ENCODE measurements around the gene EIF6.

DNA sequence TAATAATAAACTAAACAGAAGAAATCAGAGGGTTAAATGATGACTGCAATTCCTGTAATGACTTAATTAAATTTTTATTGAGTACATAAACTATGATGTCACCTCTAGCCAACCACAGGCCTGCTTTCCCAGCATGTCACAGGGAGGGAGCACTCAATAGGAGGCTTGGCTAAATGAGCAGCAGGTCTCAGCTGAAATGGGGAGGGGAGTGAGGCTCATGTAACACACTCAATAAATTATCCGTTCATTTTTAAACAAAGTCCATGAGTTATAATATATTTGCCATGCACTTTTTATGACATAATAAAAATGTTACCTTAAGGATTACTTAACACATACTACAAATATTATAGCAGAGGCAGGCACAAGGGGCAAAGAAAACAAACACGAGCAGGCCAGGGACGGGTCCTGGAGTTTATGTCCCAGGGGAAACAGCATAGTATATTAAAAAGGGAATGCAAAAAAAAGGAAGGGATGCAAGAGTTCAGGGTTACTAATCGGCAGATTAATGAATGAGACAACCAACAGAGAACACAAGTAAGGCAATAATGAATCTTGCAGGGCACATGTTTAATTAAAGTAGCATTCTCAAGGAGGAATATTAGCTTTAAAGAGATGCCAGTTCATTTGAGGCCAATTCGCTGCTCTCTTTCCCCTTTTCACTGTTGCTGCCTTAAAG is 34.8 kb upstream of the EIF6 start:
- no peak for TF ChIP-seq POLR2AphosphoS5 (IDR thresholded peaks at IDR 0.05; ENCODE audit: low read depth, low read length)
- no peak for TF ChIP-seq TAF1 (IDR thresholded peaks at IDR 0.05; ENCODE audit: borderline replicate concordance, low read depth, low read length)
- no peak for TF ChIP-seq POLR2A (IDR thresholded peaks at IDR 0.05; ENCODE audit: low read depth, low read length)

Data from GM12892 (cell line).